Measurements from ENCODE around the gene RASIP1.

The RASIP1 gene

GRCh38 chr19:48674216-48674809 lies 66.1 kb downstream of the RASIP1 start:
- H3K36me3 ChIP-seq (ENCODE audit: control insufficient read depth in 2 of 2, insufficient read depth in 1 of 2, low read length in 2 of 2): no peaks in the 10 kb centered on the region
- ChIA-PET CTCF (interaction anchor here (0.6 to 3.9 kb wide), 31 partner anchors 8 to 472 kb away, joined by 3 to 35 read pairs (median 4); partner anchors contain the start of genes CA11 and IZUMO1), POLR2A (interaction anchor here (0.8 to 1.9 kb wide), 4 partner anchors 29 to 185 kb away, joined by 3 to 7 read pairs (median 4); partner anchors contain the start of gene CA11)
- H3K9me3 ChIP-seq (ENCODE audit: control insufficient read depth, insufficient read depth, low read depth, low read length): no peaks in the 10 kb centered on the region
- TF ChIP-seq ZNF629 (tag by site-specific recombination; IDR thresholded peaks at IDR 0.05): no peak
- TF ChIP-seq ZNF366 (tag by site-specific recombination; conservative IDR thresholded peaks at IDR 0.05): no peak
- TF ChIP-seq ZNF639 (tag by site-specific recombination; IDR thresholded peaks at IDR 0.05): no peak
- no peak for TF ChIP-seq ELK4 (IDR thresholded peaks at IDR 0.05; ENCODE audit: borderline replicate concordance, low read depth, low read length)
- TF ChIP-seq ZNF580 (tag by site-specific recombination; IDR thresholded peaks at IDR 0.05): no peak
- no peaks in the 10 kb centered on the region; the same call in 1 of the 2 replicates for H3K4me1 ChIP-seq (ENCODE audit: control insufficient read depth, insufficient read depth, low read length)
- no peak overlapping the region for H3K4me3 ChIP-seq (ENCODE audit: low read depth, low read length)
- no peak overlapping the region for H3K27ac ChIP-seq (ENCODE audit: extremely low read depth, low read depth, low read length)

- Histone ChIP-seq H3K36me3 (ENCODE audit: control insufficient read depth in 2 of 2, insufficient read depth in 1 of 2, low read length in 2 of 2) (no peaks in the 10 kb centered on the region), H3K27ac (ENCODE audit: extremely low read depth, low read depth, low read length) (no peak overlapping the region), H3K4me1 (ENCODE audit: control insufficient read depth, insufficient read depth, low read length) (no peaks in the 10 kb centered on the region; the same call in 1 of the 2 replicates), H3K4me3 (ENCODE audit: low read depth, low read length) (no peak overlapping the region), H3K9me3 (ENCODE audit: control insufficient read depth, insufficient read depth, low read depth, low read length) (no peaks in the 10 kb centered on the region)
- ChIA-PET POLR2A (interaction anchor here (0.8 to 0.9 kb wide), 2 partner anchors 28 to 184 kb away, joined by 3 read pairs; partner anchors contain the start of gene CA11), CTCF (interaction anchor here (0.6 to 3.9 kb wide), 14 partner anchors 14 to 473 kb away, joined by 3 to 35 read pairs (median 4); partner anchors contain the start of gene CA11)
- no peak for TF ChIP-seq ZNF324 (tag by site-specific recombination; IDR thresholded peaks at IDR 0.05)
These were observed 66.8 kb downstream of the RASIP1 start for GRCh38 chr19:48673436-48674100.

GRCh38 chr19:48672994-48673393 lies 67.4 kb downstream of the RASIP1 start, which contains the start of gene NTN5:
TSS of gene NTN5 (minus strand) at chr19:48673017. CDS start at chr19:48670986, 2,031 bp downstream.
- H3K4me3 ChIP-seq (ENCODE audit: low read depth, low read length): no peak within 1 kb of the TSS

More at GRCh38 chr19:48672994-48673393, 67.4 kb downstream of the RASIP1 start, which contains the start of gene NTN5:
- ChIA-PET POLR2A (no interaction called here), CTCF (interaction anchor here (2.2 kb wide), 1 partner anchor 115 kb away, joined by 12 read pairs; no protein-coding TSS in a partner anchor)
- Histone ChIP-seq H3K27ac (ENCODE audit: extremely low read depth, low read depth, low read length) (no peak within 1 kb of the TSS), H3K36me3 (ENCODE audit: control insufficient read depth in 2 of 2, insufficient read depth in 1 of 2, low read length in 2 of 2) (no peaks in the 10 kb centered on the region), H3K9me3 (ENCODE audit: control insufficient read depth, insufficient read depth, low read depth, low read length) (no peaks in the 10 kb centered on the region), H3K4me1 (ENCODE audit: control insufficient read depth, insufficient read depth, low read length) (no peaks in the 10 kb centered on the region; the same call in 1 of the 2 replicates)
- TF ChIP-seq ATF2 (tag by site-specific recombination; IDR thresholded peaks at IDR 0.05; ENCODE audit: low read depth) (no peak), ZNF335 (tag by site-specific recombination; conservative IDR thresholded peaks at IDR 0.05) (no peak), ZNF114 (tag by site-specific recombination; IDR thresholded peaks at IDR 0.05) (no peak), AEBP2 (tag by site-specific recombination; IDR thresholded peaks at IDR 0.05; ENCODE audit: borderline replicate concordance) (no peak), ZNF830 (tag by site-specific recombination; IDR thresholded peaks at IDR 0.05; ENCODE audit: low read depth) (no peak), ZNF354C (tag by site-specific recombination; IDR thresholded peaks at IDR 0.05; ENCODE audit: borderline replicate concordance, low read depth) (no peak), ZNF157 (tag by site-specific recombination; IDR thresholded peaks at IDR 0.05) (no peak), KLF1 (tag by site-specific recombination; IDR thresholded peaks at IDR 0.05) (no peak), ZNF596 (tag by site-specific recombination; IDR thresholded peaks at IDR 0.05) (no peak), ZNF660 (tag by site-specific recombination; IDR thresholded peaks at IDR 0.05) (no peak), ZNF223 (tag by site-specific recombination; IDR thresholded peaks at IDR 0.05) (no peak), GLIS1 (tag by site-specific recombination; IDR thresholded peaks at IDR 0.05) (no peak), ZNF175 (tag by site-specific recombination; IDR thresholded peaks at IDR 0.05) (no peak)
